Ovary (tissue), 3 donors: ENCODE data around the gene DDX49.

Experiments used
- POLR2A ChIP-seq: fragments of 450-650 bp; IDR thresholded peaks from one replicate; pipeline ENCODE4 v1.6.1; 2017; ENCODE audit warnings: antibody characterized with exemption, mild to moderate bottlenecking, moderate library complexity
- TF ChIP-seq, protein P1 (sequence below), 3 donors: fragments of 450-650 bp in 2 of 3; fragments of 200-600 bp in 1 of 3; IDR thresholded peaks; one replicate each; pipeline versions ENCODE4 v1.5.1 to v1.8.0; 2016 to 2022; ENCODE audit warnings: antibody characterized with exemption in 3 of 3, mild to moderate bottlenecking in 1 of 3
- donor health status: DM: no; HTN: no; CAD: no.

DNA sequence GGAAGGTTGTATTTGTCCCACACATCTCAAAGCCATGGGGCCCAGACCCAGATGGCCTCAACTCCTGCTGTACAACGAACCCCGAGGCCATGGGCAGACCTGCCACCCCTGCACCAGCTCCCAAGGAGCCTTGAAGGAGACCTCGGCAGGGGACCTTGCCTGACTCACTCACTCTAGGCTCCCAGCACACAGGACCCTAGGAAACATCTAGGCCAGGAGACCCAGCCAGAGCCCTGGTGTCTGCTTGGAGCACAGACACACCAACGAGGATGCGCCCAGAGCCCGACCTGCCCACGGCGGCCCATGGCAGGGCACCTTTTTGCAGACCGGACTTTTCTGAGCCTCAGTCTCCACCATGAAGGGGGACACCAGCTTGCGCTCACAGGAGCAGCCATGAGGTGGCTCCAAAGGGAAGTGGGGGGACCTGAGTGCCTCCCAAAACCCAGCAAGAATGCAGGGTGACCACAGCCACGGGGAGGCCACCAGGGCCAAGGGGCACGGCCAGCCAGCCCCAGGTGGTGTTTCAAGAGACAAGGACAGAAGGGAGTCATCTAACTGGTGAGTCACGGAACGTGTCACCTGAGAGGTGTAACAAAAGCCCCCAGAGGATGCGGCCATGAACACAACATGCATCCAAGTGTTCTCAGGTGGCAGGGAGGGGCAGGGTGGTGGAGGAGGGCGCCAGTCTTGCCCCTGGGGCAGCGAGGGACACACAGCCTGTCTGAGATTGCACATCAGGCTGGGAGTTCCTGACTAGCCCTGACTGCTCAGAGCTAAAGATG lies 18.6 kb upstream of the DDX49 start:
- TF ChIP-seq, protein P1, sequence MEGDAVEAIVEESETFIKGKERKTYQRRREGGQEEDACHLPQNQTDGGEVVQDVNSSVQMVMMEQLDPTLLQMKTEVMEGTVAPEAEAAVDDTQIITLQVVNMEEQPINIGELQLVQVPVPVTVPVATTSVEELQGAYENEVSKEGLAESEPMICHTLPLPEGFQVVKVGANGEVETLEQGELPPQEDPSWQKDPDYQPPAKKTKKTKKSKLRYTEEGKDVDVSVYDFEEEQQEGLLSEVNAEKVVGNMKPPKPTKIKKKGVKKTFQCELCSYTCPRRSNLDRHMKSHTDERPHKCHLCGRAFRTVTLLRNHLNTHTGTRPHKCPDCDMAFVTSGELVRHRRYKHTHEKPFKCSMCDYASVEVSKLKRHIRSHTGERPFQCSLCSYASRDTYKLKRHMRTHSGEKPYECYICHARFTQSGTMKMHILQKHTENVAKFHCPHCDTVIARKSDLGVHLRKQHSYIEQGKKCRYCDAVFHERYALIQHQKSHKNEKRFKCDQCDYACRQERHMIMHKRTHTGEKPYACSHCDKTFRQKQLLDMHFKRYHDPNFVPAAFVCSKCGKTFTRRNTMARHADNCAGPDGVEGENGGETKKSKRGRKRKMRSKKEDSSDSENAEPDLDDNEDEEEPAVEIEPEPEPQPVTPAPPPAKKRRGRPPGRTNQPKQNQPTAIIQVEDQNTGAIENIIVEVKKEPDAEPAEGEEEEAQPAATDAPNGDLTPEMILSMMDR (IDR thresholded peaks at IDR 0.05), result no peak
- TF ChIP-seq POLR2A, result no peak
